GM12878 (cell line): ENCODE data around the gene KIZ. TPM values are rescaled to one million over a fixed set of nuclear protein-coding genes. Genes with fewer than 3 reads are reported as not detected.

Source experiments
- ATAC-seq: fragments of 200-7000 bp; cut with Tn5 transposase; 3 replicates; pipeline ENCODE4 v1.9.1; 2020; ENCODE audit warnings: mild to moderate bottlenecking, moderate library complexity
- BruUV-seq: library from RNA; stranded (reverse); fragments of 400-500 nt; replicated peaks from 2 replicates; lab custom pipeline; 2021; lab: Mats Ljungman, UMichigan
- CTCF ChIA-PET: fragments of 300-600 bp; sonication (Branson Sonifier 250); formaldehyde crosslinking; extraction: SDS; loops from one replicate; lab custom pipeline; 2021; ENCODE audit warnings: inconsistent platforms; lab: Yijun Ruan, JAX
- POLR2A ChIA-PET: fragments of 350-600 bp; formaldehyde crosslinking; extraction: SDS; loops from one replicate; lab custom pipeline; 2021; ENCODE audit warnings: inconsistent platforms; lab: Charles Lee
- RAD21 ChIA-PET: fragments of 300-600 bp; sonication (Branson Sonifier 250); formaldehyde crosslinking; loops from one replicate; lab custom pipeline; 2023; ENCODE audit warnings: antibody characterized with exemption; ENCODE audit not compliant: unreplicated experiment; lab: Charles Lee
- SMC1A ChIA-PET: fragments of 300-600 bp; sonication (Branson Sonifier 250); formaldehyde crosslinking; loops from one replicate; lab custom pipeline; 2023; ENCODE audit not compliant: unreplicated experiment, uncharacterized antibody; lab: Charles Lee
- DNase-seq: peaks from one replicate; pipeline ENCODE4 v3.0.0-alpha.2; 2011; ENCODE audit warnings: low read depth, low spot score
- FAIRE-seq: peaks from 3 replicates; lab custom pipeline; 2011; peaks lifted over from hg19 to GRCh38; lab: Jason Lieb, UNC
- H2AFZ ChIP-seq: 2 replicates; pipeline ENCODE4 v1.6.0; 2011; ENCODE audit warnings: low read depth, low read length, control low read depth; ENCODE audit not compliant: control insufficient read depth
- H3K27ac ChIP-seq: 2 replicates; pipeline ENCODE4 v1.5.1; 2011; ENCODE audit warnings: control low read depth; ENCODE audit not compliant: control insufficient read depth, insufficient read depth
- H3K27me3 ChIP-seq, 2 experiments: replicated peaks in 1 of 2; 2 replicates each; pipeline versions ENCODE4 v1.6.0 to v1.6.1; 2011; ENCODE audit warnings: low read length in 1 of 2; ENCODE audit not compliant: control insufficient read depth in 2 of 2, insufficient read depth in 2 of 2
- H3K36me3 ChIP-seq, 2 experiments: 2 replicates each; pipeline ENCODE4 v1.5.1; 2011; ENCODE audit warnings: low read length in 1 of 2; ENCODE audit not compliant: control insufficient read depth in 2 of 2, insufficient read depth in 2 of 2
- H3K4me1 ChIP-seq: 2 replicates; pipeline ENCODE4 v1.6.1; 2011; ENCODE audit warnings: mild to moderate bottlenecking, low read length, moderate library complexity, mixed read lengths; ENCODE audit not compliant: control insufficient read depth, insufficient read depth
- H3K4me2 ChIP-seq: 2 replicates; pipeline ENCODE4 v1.6.0; 2011; ENCODE audit warnings: control low read depth; ENCODE audit not compliant: control insufficient read depth, insufficient read depth
- H3K4me3 ChIP-seq: fragments of 200-600 bp; sonication (generic); 2 replicates; pipeline ENCODE4 v1.5.1; 2016
- H3K79me2 ChIP-seq: 2 replicates; pipeline ENCODE4 v1.6.0; 2011; ENCODE audit warnings: low read length; ENCODE audit not compliant: control insufficient read depth, insufficient read depth
- H3K9ac ChIP-seq: 2 replicates; pipeline ENCODE4 v1.8.0; 2011; ENCODE audit warnings: low read length, control low read depth, mixed read lengths; ENCODE audit not compliant: control insufficient read depth, insufficient read depth
- H3K9me3 ChIP-seq: replicated peaks from 3 replicates; pipeline ENCODE4 v1.5.1; 2011; ENCODE audit warnings: mild to moderate bottlenecking, low read length; ENCODE audit not compliant: control insufficient read depth, insufficient read depth
- H4K20me1 ChIP-seq: 2 replicates; pipeline ENCODE4 v1.6.0; 2011; ENCODE audit not compliant: control insufficient read depth, insufficient read depth
- BRCA1 ChIP-seq: IDR thresholded peaks from 2 replicates; pipeline ENCODE4 v1.6.1; 2011; ENCODE audit warnings: low read depth, low read length, improper control_type of control experiment
- CBX3 ChIP-seq: fragments of 200-600 bp; sonication (generic); IDR thresholded peaks from 2 replicates; pipeline ENCODE4 v1.6.1; 2016; ENCODE audit warnings: low read depth, borderline replicate concordance
- CREB1 ChIP-seq: IDR thresholded peaks from 2 replicates; pipeline ENCODE4 v1.6.1; 2012; ENCODE audit warnings: low read depth, mild to moderate bottlenecking, inconsistent platforms
- EED ChIP-seq: sonication (generic); IDR thresholded peaks from 2 replicates; pipeline ENCODE4 v1.6.1; 2016; ENCODE audit warnings: antibody characterized with exemption, low read depth
- EZH2 ChIP-seq: IDR thresholded peaks from 2 replicates; pipeline ENCODE4 v1.6.1; 2012; ENCODE audit warnings: low read depth, mild to moderate bottlenecking, control low read depth, inconsistent platforms, low read length, borderline replicate concordance; ENCODE audit not compliant: control insufficient read depth
- MYB ChIP-seq: fragments of 150-350 bp; IDR thresholded peaks from 2 replicates; pipeline ENCODE4 v1.6.1; 2014; ENCODE audit warnings: mild to moderate bottlenecking, low read depth, low read length, borderline replicate concordance
- MYC ChIP-seq: IDR thresholded peaks from 2 replicates; pipeline ENCODE4 v1.6.1; 2011; ENCODE audit warnings: mild to moderate bottlenecking, low read length, moderate library complexity, inconsistent platforms; ENCODE audit not compliant: insufficient read depth, insufficient replicate concordance, insufficient read length, severe bottlenecking
- NFYA ChIP-seq: IDR thresholded peaks from 2 replicates; pipeline ENCODE4 v1.6.1; 2011; ENCODE audit warnings: low read depth, mild to moderate bottlenecking, low read length, improper control_type of control experiment, borderline replicate concordance
- POLR2AphosphoS2 ChIP-seq: IDR thresholded peaks from 2 replicates; pipeline ENCODE4 v1.6.1; 2011; ENCODE audit warnings: low read depth, mild to moderate bottlenecking, low read length, improper control_type of control experiment, moderate library complexity
- RCOR1 ChIP-seq: conservative IDR thresholded peaks from 2 replicates; pipeline ENCODE4 v1.6.1; 2012; ENCODE audit warnings: low read depth, low read length, improper control_type of control experiment
- SMAD5 ChIP-seq: IDR thresholded peaks from 2 replicates; pipeline ENCODE4 v1.6.1; 2016; ENCODE audit warnings: antibody characterized with exemption, low read depth
- STAT3 ChIP-seq: IDR thresholded peaks from 2 replicates; pipeline ENCODE4 v1.6.1; 2011; ENCODE audit warnings: low read depth, low read length, improper control_type of control experiment
- ZBTB40 ChIP-seq: fragments of 450-650 bp; IDR thresholded peaks from 2 replicates; pipeline ENCODE4 v1.6.1; 2016; ENCODE audit warnings: mild to moderate bottlenecking, moderate library complexity, borderline replicate concordance
- WGBS: methylation state at CpG from one replicate; pipeline ENCODE4 v1.1.6; 2016; ENCODE audit warnings: low lambda C conversion rate; ENCODE audit not compliant: insufficient replicate concordance, insufficient coverage; ENCODE audit errors: missing lambda C conversion rate; 5-methylcytosine and 5-hydroxymethylcytosine counted together
- in situ Hi-C: fragments of 300-500 bp; cut with MboI; formaldehyde crosslinking; loops from 9 replicates; pipeline ENCODE4 v1.14.3; 2018; ENCODE audit warnings: mixed read lengths
- intact Hi-C: fragments of 100-400 bp; cut with micrococcal nuclease; formaldehyde crosslinking; loops from one replicate; pipeline ENCODE4 v1.14.2; 2022; ENCODE audit not compliant: unreplicated experiment
- polyA plus RNA-seq, 11 experiments: library from polyadenylated mRNA; depleted of rRNA in 4 of 11; unstranded in 6 of 11; stranded (reverse) in 5 of 11; fragments of >200 nt; fragmentation: Nextera tagmentation in 4 of 11; fragmentation: Illumina TruSeq in 1 of 11; extraction: Ambion mirVana in 4 of 11; extraction: Trizol in 1 of 11; gene quantifications; 1 replicate in 1 of 11; 2 replicates in 10 of 11; pipeline versions ENCODE4 v1.2.1 to v1.2.3, GENCODE V29; 2011 to 2016; ENCODE audit warnings: inconsistent platforms in 2 of 11, missing spikeins in 2 of 11, low read depth in 1 of 11
- total RNA-seq, 4 experiments: library from RNA; depleted of rRNA in 3 of 4; stranded (reverse); fragments of >200 nt in 3 of 4; fragmentation: Illumina TruSeq in 1 of 4; extraction: Trizol in 1 of 4; gene quantifications; 2 replicates each; pipeline versions ENCODE4 v1.2.1 to v1.2.3, GENCODE V29; 2013 to 2021
- TF ChIP-seq, protein P1 (sequence below): fragments of 450-650 bp; IDR thresholded peaks from 2 replicates; pipeline ENCODE4 v1.6.1; 2017; ENCODE audit warnings: mild to moderate bottlenecking, moderate library complexity

Gene KIZ
- total and polyA plus RNA-seq, 10 of the 15 experiments (the other 5 are each of a cell fraction or from before 2014, with no cell fraction given): 2.7 to 11.0 (median 7.3) TPM

DNA sequence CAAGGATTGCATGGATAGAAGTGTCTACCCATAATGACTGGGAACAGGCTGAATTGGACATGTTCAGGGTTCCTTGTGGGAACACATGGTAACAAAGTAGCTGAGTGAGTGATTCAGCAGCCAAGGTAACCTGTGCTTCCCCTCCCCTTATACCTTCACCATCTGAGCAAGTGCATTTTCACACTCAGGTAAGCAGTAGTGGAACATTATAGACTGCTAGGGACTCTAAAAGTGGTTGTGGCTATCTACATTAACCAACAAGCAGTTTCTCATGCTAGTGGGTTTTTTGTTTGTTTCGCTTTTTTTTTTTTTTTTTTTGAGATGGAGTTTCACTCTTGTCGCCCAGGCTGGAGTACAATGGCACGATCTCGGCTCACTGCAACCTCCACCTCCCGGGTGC lies 41.4 kb downstream of the KIZ start:
- Histone ChIP-seq H3K36me3 (no peaks in the 10 kb centered on the region), H4K20me1 (no peaks in the 10 kb centered on the region), H3K9ac (no peak overlapping the region), H3K79me2 (no peaks in the 10 kb centered on the region), H3K9me3 (no peaks in the 10 kb centered on the region), H3K4me1 (peaks cover 8% of the 10 kb centered on the region)
- intact Hi-C loops: no loop called here
- SMC1A ChIA-PET: no interaction called here
- peak; percentile 77 for ATAC-seq
- no peak for DNase-seq
- TF ChIP-seq, protein P1, sequence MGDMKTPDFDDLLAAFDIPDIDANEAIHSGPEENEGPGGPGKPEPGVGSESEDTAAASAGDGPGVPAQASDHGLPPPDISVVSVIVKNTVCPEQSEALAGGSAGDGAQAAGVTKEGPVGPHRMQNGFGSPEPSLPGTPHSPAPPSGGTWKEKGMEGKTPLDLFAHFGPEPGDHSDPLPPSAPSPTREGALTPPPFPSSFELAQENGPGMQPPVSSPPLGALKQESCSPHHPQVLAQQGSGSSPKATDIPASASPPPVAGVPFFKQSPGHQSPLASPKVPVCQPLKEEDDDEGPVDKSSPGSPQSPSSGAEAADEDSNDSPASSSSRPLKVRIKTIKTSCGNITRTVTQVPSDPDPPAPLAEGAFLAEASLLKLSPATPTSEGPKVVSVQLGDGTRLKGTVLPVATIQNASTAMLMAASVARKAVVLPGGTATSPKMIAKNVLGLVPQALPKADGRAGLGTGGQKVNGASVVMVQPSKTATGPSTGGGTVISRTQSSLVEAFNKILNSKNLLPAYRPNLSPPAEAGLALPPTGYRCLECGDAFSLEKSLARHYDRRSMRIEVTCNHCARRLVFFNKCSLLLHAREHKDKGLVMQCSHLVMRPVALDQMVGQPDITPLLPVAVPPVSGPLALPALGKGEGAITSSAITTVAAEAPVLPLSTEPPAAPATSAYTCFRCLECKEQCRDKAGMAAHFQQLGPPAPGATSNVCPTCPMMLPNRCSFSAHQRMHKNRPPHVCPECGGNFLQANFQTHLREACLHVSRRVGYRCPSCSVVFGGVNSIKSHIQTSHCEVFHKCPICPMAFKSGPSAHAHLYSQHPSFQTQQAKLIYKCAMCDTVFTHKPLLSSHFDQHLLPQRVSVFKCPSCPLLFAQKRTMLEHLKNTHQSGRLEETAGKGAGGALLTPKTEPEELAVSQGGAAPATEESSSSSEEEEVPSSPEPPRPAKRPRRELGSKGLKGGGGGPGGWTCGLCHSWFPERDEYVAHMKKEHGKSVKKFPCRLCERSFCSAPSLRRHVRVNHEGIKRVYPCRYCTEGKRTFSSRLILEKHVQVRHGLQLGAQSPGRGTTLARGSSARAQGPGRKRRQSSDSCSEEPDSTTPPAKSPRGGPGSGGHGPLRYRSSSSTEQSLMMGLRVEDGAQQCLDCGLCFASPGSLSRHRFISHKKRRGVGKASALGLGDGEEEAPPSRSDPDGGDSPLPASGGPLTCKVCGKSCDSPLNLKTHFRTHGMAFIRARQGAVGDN: no peak
- TF ChIP-seq BRCA1: no peak
- no peak for TF ChIP-seq ZBTB40
- no peak for TF ChIP-seq SMAD5
- no peak for TF ChIP-seq STAT3
- TF ChIP-seq CREB1: no peak
- TF ChIP-seq EZH2: no peak
- TF ChIP-seq NFYA: no peak
- TF ChIP-seq POLR2AphosphoS2: no peak
- no peak for TF ChIP-seq RCOR1
- TF ChIP-seq EED: no peak
- no peak for TF ChIP-seq CBX3
- TF ChIP-seq MYB: no peak
- TF ChIP-seq MYC: no peak
- TF ChIP-seq, all 136 proteins: peak for 0
- in situ Hi-C loops: no loop called here
- H3K27me3 ChIP-seq: no peaks in the 10 kb centered on the region
- peak; percentile 68 for FAIRE-seq
- H3K4me3 ChIP-seq: no peak overlapping the region
- H3K27ac ChIP-seq: peak overlapping the region; percentile 13
- BruUV-seq: no TSS peak
- WGBS: 100% methylated on average over 3 of the region's 5 CpGs
- ChIA-PET POLR2A (interaction anchor here (0.7 kb wide), 1 partner anchor 130 kb away, joined by 3 read pairs; no protein-coding TSS in a partner anchor), CTCF (no interaction called here), RAD21 (no interaction called here)
- H2AFZ ChIP-seq: no peak overlapping the region
- H3K4me2 ChIP-seq: 0 out of 2 replicates have a peak overlapping the region, but pooled peaks have one; percentile 22
